ENCODE data around the gene PDSS2.

- TF ChIP-seq CTCF (IDR thresholded peaks at IDR 0.05; ENCODE audit: low read depth, low read length, missing input control) (no peak), MAX (IDR thresholded peaks at IDR 0.05) (no peak), REST (IDR thresholded peaks at IDR 0.05) (no peak), ZBTB33 (IDR thresholded peaks at IDR 0.05) (no peak), YY1 (IDR thresholded peaks at IDR 0.05) (no peak), HNF4A (conservative IDR thresholded peaks at IDR 0.05) (no peak)
Observed at GRCh38 chr6:107506145-107506544, 46.8 kb upstream of the PDSS2 start.
